ENCODE measurements around the gene LARGE1. TPM values are rescaled to one million over a fixed set of nuclear protein-coding genes. Genes with fewer than 3 reads are reported as not detected.

The LARGE1 gene
- total RNA-seq, 1 experiment from 2014 or later: 5.8 TPM

GRCh38 chr22:33787645-33788456 lies 132.4 kb downstream of the LARGE1 start:
- Mint-ChIP-seq H3K27ac (ENCODE audit: unreplicated experiment) (no peak overlapping the region), H3K9me3 (ENCODE audit: unreplicated experiment) (peaks cover 19% of the 10 kb centered on the region), H3K4me3 (ENCODE audit: unreplicated experiment) (no peak overlapping the region), H3K36me3 (ENCODE audit: insufficient read depth, unreplicated experiment) (no peaks in the 10 kb centered on the region), H3K27me3 (ENCODE audit: insufficient read depth, unreplicated experiment) (no peaks in the 10 kb centered on the region), H3K4me1 (ENCODE audit: low read depth, unreplicated experiment) (no peaks in the 10 kb centered on the region)
- POLR2A ChIA-PET: no interaction called here
- Histone ChIP-seq H3K27me3 (replicated peaks; ENCODE audit: control insufficient read depth, insufficient read depth, low read length) (no peaks in the 10 kb centered on the region), H3K9me3 (peaks cover 15% of the 10 kb centered on the region), H3K36me3 (ENCODE audit: control insufficient read depth, insufficient read depth, low read length) (no peaks in the 10 kb centered on the region), H3K4me1 (no peaks in the 10 kb centered on the region), H3K4me3 (ENCODE audit: low read depth, low read length) (no peak overlapping the region)
- CTCF ChIA-PET: no interaction called here
- no peak for TF ChIP-seq CTCF (IDR thresholded peaks at IDR 0.05; ENCODE audit: insufficient read depth in 1 of 2, low read depth in 1 of 2, low read length in 1 of 2, severe bottlenecking in 1 of 2, unreplicated experiment in 1 of 2)
- DNase-seq: no peak
- no TSS peak for BruUV-seq (replicated peaks)
- intact Hi-C loops (cut with micrococcal nuclease; ENCODE audit: unreplicated experiment): no loop called here

DNA sequence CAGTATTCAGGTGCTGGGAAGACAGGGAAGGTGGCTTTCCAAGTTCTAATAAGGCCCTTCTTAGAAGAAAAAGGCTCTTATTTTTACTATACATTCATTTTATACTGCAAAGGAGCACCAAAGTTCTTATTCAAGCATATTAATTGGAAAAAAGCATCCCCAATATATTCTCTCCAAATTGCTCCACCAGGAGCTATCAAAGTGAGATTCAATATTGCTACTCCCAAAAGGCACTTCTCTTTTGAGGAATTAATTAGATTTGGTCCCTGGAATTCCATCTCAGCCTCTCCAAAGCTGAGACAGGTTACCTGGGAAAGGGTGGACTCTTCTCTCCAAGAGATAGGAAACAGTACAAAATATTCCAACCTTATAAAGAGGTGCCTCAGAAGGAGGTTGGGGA lies 134.1 kb downstream of the LARGE1 start:
- Mint-ChIP-seq H3K27me3 (ENCODE audit: insufficient read depth, unreplicated experiment) (no peaks in the 10 kb centered on the region), H3K27ac (ENCODE audit: unreplicated experiment) (no peak overlapping the region), H3K9me3 (ENCODE audit: unreplicated experiment) (peaks cover 19% of the 10 kb centered on the region), H3K4me3 (ENCODE audit: unreplicated experiment) (no peak overlapping the region), H3K4me1 (ENCODE audit: low read depth, unreplicated experiment) (no peaks in the 10 kb centered on the region), H3K36me3 (ENCODE audit: insufficient read depth, unreplicated experiment) (no peaks in the 10 kb centered on the region)
- Histone ChIP-seq H3K4me3 (ENCODE audit: low read depth, low read length) (no peak overlapping the region), H3K4me1 (peaks cover 2% of the 10 kb centered on the region; the same call in 1 of the 2 replicates), H3K36me3 (ENCODE audit: control insufficient read depth, insufficient read depth, low read length) (no peaks in the 10 kb centered on the region), H3K9me3 (peaks cover 15% of the 10 kb centered on the region), H3K27me3 (replicated peaks; ENCODE audit: control insufficient read depth, insufficient read depth, low read length) (no peaks in the 10 kb centered on the region)
- ChIA-PET CTCF (no interaction called here), POLR2A (no interaction called here)
- no peak for DNase-seq
- no peak for TF ChIP-seq CTCF (IDR thresholded peaks at IDR 0.05; ENCODE audit: insufficient read depth in 1 of 2, low read depth in 1 of 2, low read length in 1 of 2, severe bottlenecking in 1 of 2, unreplicated experiment in 1 of 2)
- intact Hi-C loops (cut with micrococcal nuclease; ENCODE audit: unreplicated experiment): no loop called here
- no TSS peak for BruUV-seq (replicated peaks)

DNA sequence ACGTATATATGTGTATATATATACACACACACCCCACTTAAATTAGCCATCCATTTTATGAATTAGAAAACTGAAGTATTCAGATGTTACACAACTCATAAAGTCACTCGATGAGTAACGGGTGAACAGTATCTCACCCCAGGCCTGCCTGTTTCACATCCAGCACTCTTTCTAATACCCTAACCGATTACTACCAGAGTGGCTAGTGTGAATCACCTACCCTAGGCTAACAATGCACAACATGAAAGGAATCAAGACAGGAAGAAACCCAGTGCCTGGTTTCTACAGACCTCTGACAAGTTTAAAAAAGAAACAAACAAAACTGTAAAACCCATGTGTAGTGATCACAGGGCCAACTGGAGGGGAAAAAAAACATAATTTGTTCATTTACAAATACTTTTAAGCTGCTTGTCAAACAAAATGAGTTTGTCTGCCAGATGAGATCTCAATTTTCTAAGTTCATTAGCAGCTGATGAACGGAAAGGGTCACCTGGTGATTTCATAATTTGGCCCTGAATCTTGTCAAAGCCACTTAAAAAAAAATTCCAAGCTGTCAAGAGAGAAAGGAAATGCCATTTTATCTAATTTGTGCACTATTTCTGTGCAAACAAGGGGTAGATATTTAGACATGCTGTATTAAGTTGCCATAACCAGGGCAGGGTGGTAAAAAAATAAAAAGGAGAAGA lies 134.8 kb downstream of the LARGE1 start:
- ChIA-PET POLR2A (no interaction called here), CTCF (no interaction called here)
- intact Hi-C loops (cut with micrococcal nuclease; ENCODE audit: unreplicated experiment): no loop called here
- TF ChIP-seq CTCF (IDR thresholded peaks at IDR 0.05; ENCODE audit: insufficient read depth in 1 of 2, low read depth in 1 of 2, low read length in 1 of 2, severe bottlenecking in 1 of 2, unreplicated experiment in 1 of 2): no peak
- Histone ChIP-seq H3K9me3 (peaks cover 15% of the 10 kb centered on the region), H3K27me3 (replicated peaks; ENCODE audit: control insufficient read depth, insufficient read depth, low read length) (no peaks in the 10 kb centered on the region), H3K36me3 (ENCODE audit: control insufficient read depth, insufficient read depth, low read length) (no peaks in the 10 kb centered on the region), H3K4me3 (ENCODE audit: low read depth, low read length) (no peak overlapping the region), H3K4me1 (peaks cover 8% of the 10 kb centered on the region; the same call in 1 of the 2 replicates)
- no peak for DNase-seq
- Mint-ChIP-seq H3K9me3 (ENCODE audit: unreplicated experiment) (peaks cover 19% of the 10 kb centered on the region), H3K27ac (ENCODE audit: unreplicated experiment) (no peak overlapping the region), H3K4me3 (ENCODE audit: unreplicated experiment) (no peak overlapping the region), H3K27me3 (ENCODE audit: insufficient read depth, unreplicated experiment) (no peaks in the 10 kb centered on the region), H3K4me1 (ENCODE audit: low read depth, unreplicated experiment) (no peaks in the 10 kb centered on the region), H3K36me3 (ENCODE audit: insufficient read depth, unreplicated experiment) (no peaks in the 10 kb centered on the region)
- no TSS peak for BruUV-seq (replicated peaks)
